HG03066 (cell line): ENCODE data around the gene SERPINE3.

Experiments used
- ATAC-seq: cut with Tn5 transposase; IDR thresholded peaks from one replicate; pipeline ENCODE4 v1.9.1; 2021; ENCODE audit warnings: low read depth; ENCODE audit not compliant: unreplicated experiment

The SERPINE3 gene

GRCh38 chr13:51339354-51339753 lies at the start of gene SERPINE3:
Gene SERPINE3 (plus strand): TSS chr13:51339691. CDS start chr13:51341092, 1,401 bp downstream.
- no peak for ATAC-seq

- no peak for ATAC-seq
These were observed 48.1 kb upstream of the SERPINE3 start for GRCh38 chr13:51291341-51291740.

- no peak for ATAC-seq
These were observed 47.4 kb upstream of the SERPINE3 start for GRCh38 chr13:51292000-51292565.

DNA sequence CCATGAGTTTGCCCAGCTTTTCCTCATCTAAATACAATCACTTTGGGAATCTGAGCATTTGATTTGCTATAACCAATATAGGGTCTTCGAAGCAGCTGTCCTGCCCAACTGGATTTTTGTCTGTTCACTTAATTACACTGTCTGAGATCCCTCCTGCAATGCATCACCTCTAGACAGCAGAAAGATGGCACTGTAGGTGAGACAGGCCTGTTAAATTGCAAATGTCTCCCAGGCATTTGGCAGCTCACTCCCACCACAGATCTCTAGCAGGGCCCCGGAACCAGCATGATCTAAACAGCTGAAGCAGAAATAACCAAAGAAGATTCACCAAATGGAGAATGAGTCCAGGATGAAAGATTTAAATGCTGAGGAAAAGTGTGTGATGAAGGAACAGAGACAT lies 41.9 kb upstream of the SERPINE3 start:
- ATAC-seq, result no peak

GRCh38 chr13:51298812-51299211 lies 40.7 kb upstream of the SERPINE3 start:
- no peak for ATAC-seq

DNA sequence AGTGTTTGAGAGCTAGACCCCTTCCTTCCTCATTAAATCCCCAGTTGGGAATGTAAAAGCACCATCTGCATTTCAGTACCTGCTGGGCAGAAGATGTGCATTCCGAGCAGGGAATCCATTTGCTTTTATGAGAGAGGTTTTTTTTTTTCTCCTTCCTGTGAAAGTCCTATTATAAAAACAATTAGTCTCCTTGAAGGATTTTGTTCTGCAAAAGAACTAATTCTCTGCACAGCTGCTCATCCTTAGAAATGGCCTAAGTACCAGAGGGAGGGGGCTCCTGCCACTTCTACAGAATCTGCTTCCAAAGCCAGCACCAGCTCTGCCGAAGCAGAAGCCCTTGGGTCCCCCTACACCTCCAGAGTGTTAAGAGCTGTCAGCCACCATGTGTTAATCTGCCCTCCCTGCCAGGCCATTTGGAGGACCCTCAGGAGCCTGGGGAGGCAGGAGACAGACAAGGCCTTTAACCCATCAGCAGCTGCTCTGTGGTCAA lies 36.4 kb upstream of the SERPINE3 start:
- no peak for ATAC-seq

- no peak for ATAC-seq
These were observed 35.6 kb upstream of the SERPINE3 start for GRCh38 chr13:51303882-51304281.

DNA sequence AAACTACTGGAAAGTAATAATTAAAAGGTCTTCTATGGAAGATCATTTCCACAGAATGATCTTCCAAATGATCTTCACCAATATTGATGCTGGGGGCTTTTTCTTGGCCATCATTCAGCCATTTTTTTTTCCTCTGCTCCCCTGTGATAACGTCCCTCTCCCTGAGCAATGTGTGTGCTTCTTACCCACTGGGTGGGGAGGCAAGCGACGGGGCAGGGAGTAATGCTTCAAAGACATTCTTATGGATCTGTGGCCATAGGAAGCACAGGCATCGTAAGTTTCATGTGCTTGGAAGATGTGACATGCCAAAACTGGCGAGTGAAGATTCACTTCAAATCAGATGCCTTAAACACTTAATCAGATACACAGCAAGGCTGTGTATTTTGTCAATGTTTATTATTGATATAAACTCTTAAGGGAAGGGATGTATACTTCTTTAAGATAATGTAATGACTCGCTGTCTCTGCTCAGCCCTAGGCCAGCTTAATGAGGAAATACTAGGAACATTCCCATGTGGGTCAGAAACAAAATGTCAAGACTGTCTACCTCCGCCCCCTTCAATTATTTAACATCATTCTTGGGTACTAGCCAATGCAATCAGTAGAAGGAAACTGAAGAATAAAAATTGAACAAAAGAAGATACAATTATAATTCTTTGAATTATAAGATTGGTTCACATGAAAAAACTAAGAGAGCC lies 34.1 kb upstream of the SERPINE3 start:
- ATAC-seq, result no peak

GRCh38 chr13:51308781-51309180 lies 30.7 kb upstream of the SERPINE3 start:
- ATAC-seq, result no peak

DNA sequence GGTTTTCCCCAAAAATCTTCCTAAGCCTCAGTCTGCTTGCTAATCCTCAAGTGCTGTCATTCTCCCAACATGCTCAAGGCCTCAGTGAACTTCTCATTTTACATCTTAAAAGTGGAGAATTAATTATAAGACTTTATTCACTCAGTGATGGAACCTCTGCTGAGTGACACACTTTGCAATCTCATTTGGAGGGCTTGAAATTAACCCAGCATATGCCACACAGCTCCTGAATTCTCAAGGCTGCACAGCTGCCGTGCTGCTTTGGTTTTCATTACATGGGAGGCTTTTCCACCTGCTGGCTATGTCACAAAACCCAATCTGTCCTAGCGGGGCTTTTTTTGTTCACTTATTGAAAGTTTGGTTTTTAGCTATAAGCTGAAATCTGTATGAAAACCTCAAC lies 28.3 kb upstream of the SERPINE3 start:
- no peak for ATAC-seq

GRCh38 chr13:51311957-51312520 lies 27.5 kb upstream of the SERPINE3 start:
- ATAC-seq, result no peak

DNA sequence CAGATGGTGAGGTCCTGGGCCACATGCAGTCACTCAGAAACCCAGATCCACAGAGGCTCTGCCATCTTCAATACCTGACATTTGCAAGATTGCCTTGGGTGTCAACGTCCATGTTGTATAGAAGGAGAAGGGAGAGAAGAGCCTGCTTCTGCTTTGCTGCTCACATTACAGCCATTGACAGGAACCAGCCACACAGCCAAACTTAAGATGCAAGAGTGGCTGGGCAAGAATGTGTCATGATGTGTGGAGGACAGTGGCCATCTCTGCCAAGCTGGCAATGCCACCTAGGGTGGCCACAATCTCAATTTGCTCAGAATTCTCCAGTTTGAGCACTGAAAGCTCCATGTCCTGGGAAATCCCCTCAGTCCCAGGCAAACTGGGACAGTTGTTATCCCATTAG lies 25.9 kb upstream of the SERPINE3 start:
- no peak for ATAC-seq

DNA sequence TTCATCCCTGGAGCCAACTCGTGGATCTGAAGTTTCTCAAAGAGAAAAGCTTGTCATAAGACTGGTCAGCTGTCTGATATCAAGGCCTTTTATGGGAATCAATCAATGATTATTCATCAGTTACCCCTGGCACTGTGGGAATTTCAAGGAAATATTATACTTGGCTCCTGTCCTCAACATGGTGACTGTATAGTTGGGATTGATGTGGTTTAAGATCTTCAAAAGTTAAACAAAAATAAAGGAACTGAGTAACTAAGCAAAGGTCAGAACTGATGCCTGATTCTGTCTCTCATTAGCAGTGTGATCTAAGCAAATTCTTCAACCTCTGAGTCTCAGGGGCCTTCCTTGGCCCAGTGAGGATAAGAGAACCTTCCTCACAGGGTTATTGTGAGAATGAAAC lies 22.2 kb upstream of the SERPINE3 start:
- ATAC-seq, result no peak

- no peak for ATAC-seq
These were observed 21.5 kb upstream of the SERPINE3 start for GRCh38 chr13:51318015-51318414.

GRCh38 chr13:51318876-51319275 lies 20.6 kb upstream of the SERPINE3 start:
- ATAC-seq, result no peak

GRCh38 chr13:51321836-51322235 lies 17.7 kb upstream of the SERPINE3 start:
- no peak for ATAC-seq

DNA sequence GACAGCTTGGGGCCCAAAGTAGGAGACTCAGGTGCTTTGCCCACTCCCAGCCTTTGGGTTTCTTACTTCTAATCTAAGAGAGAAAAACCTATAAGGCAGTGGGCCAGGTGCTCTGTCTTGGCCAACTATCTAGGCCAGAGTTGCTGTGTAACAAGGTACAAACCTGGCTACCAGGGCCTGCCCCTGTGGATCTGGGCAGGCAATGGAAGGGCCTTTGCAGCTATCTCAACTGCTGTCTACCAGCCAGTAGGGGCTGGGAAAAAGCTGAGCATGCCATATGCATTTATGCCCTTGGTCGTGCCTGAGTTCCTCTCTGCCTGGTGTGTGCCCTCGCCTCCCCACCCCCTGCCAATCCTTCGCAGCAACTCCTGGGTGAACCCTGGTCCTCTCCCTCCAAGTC lies 16.7 kb upstream of the SERPINE3 start:
- no peak for ATAC-seq

DNA sequence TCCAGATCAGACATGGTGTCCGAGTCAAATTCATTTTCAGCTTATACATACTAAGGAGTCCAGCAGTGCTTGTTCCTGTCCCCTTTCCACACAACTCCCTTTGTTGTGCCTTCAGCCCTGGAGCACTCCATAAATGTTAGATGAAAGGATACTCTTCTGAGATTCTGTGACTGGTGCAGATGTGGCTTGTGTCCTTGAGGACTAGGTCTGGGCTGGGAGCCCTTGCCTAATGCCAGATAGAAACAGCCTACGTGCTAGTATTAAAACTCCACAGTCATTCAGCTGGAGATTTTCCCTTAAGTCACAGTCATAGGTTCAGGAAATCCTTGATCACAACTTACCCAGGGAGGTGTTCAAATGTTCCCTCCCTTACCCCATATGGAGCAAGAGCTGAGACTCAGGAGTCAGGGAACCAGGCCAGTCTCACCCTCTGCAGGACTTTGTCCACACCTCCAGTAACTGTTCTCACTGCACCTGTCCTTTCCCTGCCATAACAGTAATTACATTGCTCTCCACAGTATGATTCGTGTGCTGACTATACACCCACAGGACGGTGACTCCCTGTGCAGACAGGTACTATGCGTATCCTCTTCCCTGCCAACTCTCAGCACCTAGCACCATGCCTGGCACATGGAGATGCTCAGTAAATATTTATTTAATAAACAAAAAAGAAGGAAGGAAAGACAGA lies 15.5 kb upstream of the SERPINE3 start:
- ATAC-seq, result no peak

- ATAC-seq, result no peak
These were observed 14.6 kb upstream of the SERPINE3 start for GRCh38 chr13:51324714-51325420.

GRCh38 chr13:51325837-51326236 lies 13.7 kb upstream of the SERPINE3 start:
- ATAC-seq, result no peak

- no peak for ATAC-seq
These were observed 12.7 kb upstream of the SERPINE3 start for GRCh38 chr13:51326777-51327176.
